ENCODE data around the gene LRRC46. TPM values are rescaled to one million over a fixed set of nuclear protein-coding genes. Genes with fewer than 3 reads are reported as not detected.

Gene LRRC46
- total and polyA plus RNA-seq, 2 of the 13 experiments (the other 11 are each of a cell fraction or from before 2014, with no cell fraction given) = 0.09 TPM

- Histone ChIP-seq H3K4me2 (ENCODE audit: low read depth, low read length) (no peak overlapping the region), H3K9ac (ENCODE audit: insufficient read depth, low read depth, low read length) (no peak overlapping the region), H3K4me1 (ENCODE audit: insufficient read depth, low read length) (peaks cover 43% of the 10 kb centered on the region), H3K27ac (ENCODE audit: extremely low read length, insufficient read depth, low read length) (no peak overlapping the region), H3K27me3 (ENCODE audit: control insufficient read depth in 1 of 2, insufficient read depth in 2 of 2, low read length in 2 of 2) (peaks cover 12 to 26% of the 10 kb centered on the region in 2 experiments), H3K36me3 (replicated peaks in 1 of 2; ENCODE audit: control insufficient read depth in 1 of 2, insufficient read depth in 2 of 2, low read length in 2 of 2) (no peaks in the 10 kb centered on the region), H4K20me1 (ENCODE audit: insufficient read depth, low read length) (no peaks in the 10 kb centered on the region), H3K9me3 (ENCODE audit: low read length) (no peaks in the 10 kb centered on the region), H3K4me3 (replicated peaks in 1 of 3; ENCODE audit: insufficient read depth in 1 of 3, low read depth in 2 of 3, low read length in 3 of 3) (no peak overlapping the region), H2AFZ (ENCODE audit: low read length) (no peak overlapping the region), H3K79me2 (ENCODE audit: insufficient read depth, low read length) (peaks cover 3% of the 10 kb centered on the region)
- FAIRE-seq = no peak
- intact Hi-C loops (cut with micrococcal nuclease; ENCODE audit: unreplicated experiment) = no loop called here
- ATAC-seq = no peak
- POLR2A ChIA-PET = interaction anchor here (1.0 to 4.8 kb wide), 2 partner anchors 15 to 50 kb away, joined by 6 to 27 read pairs; partner anchors contain the start of genes LRRC46, MRPL10 and SP2
- CTCF ChIA-PET (ENCODE audit: low intra/inter-chr PET ratio, low total read pairs) = interaction anchor here (1.5 to 5.6 kb wide), 2 partner anchors 44 to 173 kb away, joined by 5 to 162 read pairs; no protein-coding TSS in a partner anchor
- DNase-seq (ENCODE audit: low spot score) = no peak
- TF ChIP-seq ZNF317 (CRISPR knock-in tag; IDR thresholded peaks at IDR 0.05) (no peak), ZNF703 (CRISPR knock-in tag; IDR thresholded peaks at IDR 0.05; ENCODE audit: borderline replicate concordance) (no peak), TFE3 (CRISPR knock-in tag; IDR thresholded peaks at IDR 0.05) (no peak), ZBTB21 (CRISPR knock-in tag; IDR thresholded peaks at IDR 0.05) (no peak), BCL6 (CRISPR knock-in tag; IDR thresholded peaks at IDR 0.05) (no peak), TOE1 (CRISPR knock-in tag; IDR thresholded peaks at IDR 0.05) (no peak), ZNF143 (CRISPR knock-in tag; IDR thresholded peaks at IDR 0.05) (no peak), DPF2 (CRISPR knock-in tag; IDR thresholded peaks at IDR 0.05; ENCODE audit: borderline replicate concordance, low read depth) (no peak), ZSCAN21 (CRISPR knock-in tag; IDR thresholded peaks at IDR 0.05; ENCODE audit: borderline replicate concordance) (no peak), HDAC6 (IDR thresholded peaks at IDR 0.05; ENCODE audit: low read depth, low read length) (no peak), ATF7-NPFF (CRISPR knock-in tag; IDR thresholded peaks at IDR 0.05; ENCODE audit: low read depth) (no peak), ATF3 (CRISPR knock-in tag; IDR thresholded peaks at IDR 0.05) (no peak), SOX6 (IDR thresholded peaks at IDR 0.05) (no peak), SOX6 (CRISPR knock-in tag; IDR thresholded peaks at IDR 0.05) (no peak), ZNF335 (CRISPR knock-in tag; IDR thresholded peaks at IDR 0.05) (no peak), IKZF1 (IDR thresholded peaks at IDR 0.05) (no peak)
- in situ Hi-C loops (cut with HindIII; ENCODE audit: extremely low pct_ligation_motif_present, low pct_unique_long_range_greater_than_20kb) = no loop called here
- BruUV-seq (replicated peaks) = no TSS peak
- 64% methylated on average over 3 of the region's 3 CpGs for WGBS (ENCODE audit: low lambda C conversion rate)
Observed at GRCh38 chr17:47845716-47846075, 14.2 kb downstream of the LRRC46 start.

Measured in HepG2 (cell line).